GM19328 (cell line): Measurements from ENCODE around the gene PPP1R9B.

Source experiments
- ATAC-seq: cut with Tn5 transposase; IDR thresholded peaks from one replicate; pipeline ENCODE4 v1.9.1; 2021; ENCODE audit warnings: mild to moderate bottlenecking, moderate library complexity; ENCODE audit not compliant: unreplicated experiment

The PPP1R9B gene

GRCh38 chr17:50150354-50151040 lies at the start of gene PPP1R9B:
Gene PPP1R9B, minus strand, starts transcription at chr17:50150677. Its CDS starts 164 bp downstream, at chr17:50150513.
- ATAC-seq: no peak

- ATAC-seq: no peak
These were observed 49.5 kb upstream of the PPP1R9B start for GRCh38 chr17:50199803-50200456.

GRCh38 chr17:50199211-50199802 lies 48.8 kb upstream of the PPP1R9B start:
- no peak for ATAC-seq

GRCh38 chr17:50198026-50198669 lies 47.7 kb upstream of the PPP1R9B start:
- no peak for ATAC-seq

GRCh38 chr17:50196826-50197225 lies 46.3 kb upstream of the PPP1R9B start:
- ATAC-seq: no peak

GRCh38 chr17:50196036-50196435 lies 45.6 kb upstream of the PPP1R9B start:
- no peak for ATAC-seq

- no peak for ATAC-seq
These were observed 44.7 kb upstream of the PPP1R9B start for GRCh38 chr17:50194934-50195865.

GRCh38 chr17:50194140-50194933 lies 43.9 kb upstream of the PPP1R9B start:
- ATAC-seq: no peak

- ATAC-seq: no peak
These were observed 42.3 kb upstream of the PPP1R9B start for GRCh38 chr17:50192618-50193291.

GRCh38 chr17:50192144-50192617 lies 41.7 kb upstream of the PPP1R9B start:
- no peak for ATAC-seq

- ATAC-seq: no peak
These were observed 41.1 kb upstream of the PPP1R9B start for GRCh38 chr17:50191359-50192143.

GRCh38 chr17:50190603-50191358 lies 40.3 kb upstream of the PPP1R9B start:
- ATAC-seq: no peak

- ATAC-seq: no peak
These were observed 39.8 kb upstream of the PPP1R9B start for GRCh38 chr17:50190293-50190602.

GRCh38 chr17:50189550-50190292 lies 39.2 kb upstream of the PPP1R9B start:
- no peak for ATAC-seq

GRCh38 chr17:50188921-50189549 lies 38.6 kb upstream of the PPP1R9B start:
- ATAC-seq: no peak

GRCh38 chr17:50188531-50188920 lies 38.0 kb upstream of the PPP1R9B start:
- no peak for ATAC-seq
